Small intestine (tissue), 7 donors: ENCODE results near the gene KRTAP5-2. TPM values are rescaled to one million over a fixed set of nuclear protein-coding genes. Genes with fewer than 3 reads are reported as not detected.

Experiments
- DNase-seq, 2 donors: peaks; one replicate each; pipeline versions ENCODE4 v3.0.0 to v3.0.0-alpha.2; 2013
- FAIRE-seq: peaks from 2 replicates; lab custom pipeline; 2012; peaks lifted over from hg19 to GRCh38; lab: Jason Lieb, UNC
- H3K27ac ChIP-seq, 3 donors: one replicate each; pipeline ENCODE4 v1.5.1; 2013; ENCODE audit warnings: low read length in 2 of 3, mild to moderate bottlenecking in 2 of 3, control low read depth in 1 of 3, inconsistent platforms in 1 of 3, low read depth in 1 of 3, moderate library complexity in 1 of 3
- H3K27me3 ChIP-seq, 3 donors: one replicate each; pipeline ENCODE4 v1.6.1; 2013; ENCODE audit warnings: low read length in 3 of 3, inconsistent platforms in 1 of 3; ENCODE audit not compliant: control insufficient read depth in 3 of 3, insufficient read depth in 3 of 3
- H3K36me3 ChIP-seq, 3 donors: one replicate each; pipeline ENCODE4 v1.6.1; 2013; ENCODE audit warnings: low read length in 3 of 3, inconsistent platforms in 1 of 3, low read depth in 1 of 3, mild to moderate bottlenecking in 1 of 3, moderate library complexity in 1 of 3; ENCODE audit not compliant: control insufficient read depth in 3 of 3, insufficient read depth in 2 of 3
- H3K4me1 ChIP-seq, 3 donors: one replicate each; pipeline ENCODE4 v1.6.1; 2013; ENCODE audit warnings: low read length in 2 of 3, inconsistent platforms in 1 of 3, low read depth in 1 of 3, mild to moderate bottlenecking in 1 of 3, moderate library complexity in 1 of 3; ENCODE audit not compliant: control insufficient read depth in 3 of 3, insufficient read depth in 2 of 3
- H3K4me3 ChIP-seq, 3 donors: one replicate each; pipeline ENCODE4 v1.5.1; 2013; ENCODE audit warnings: low read length in 3 of 3, control low read depth in 1 of 3, inconsistent platforms in 1 of 3, low read depth in 1 of 3, mild to moderate bottlenecking in 1 of 3, moderate library complexity in 1 of 3
- H3K9me3 ChIP-seq, 2 donors: one replicate each; pipeline ENCODE4 v1.6.1; 2013; ENCODE audit warnings: low read depth in 1 of 2, low read length in 1 of 2; ENCODE audit not compliant: control insufficient read depth in 2 of 2, insufficient read depth in 1 of 2
- WGBS, 3 donors: extraction: QIAGEN DNeasy Blood & Tissue Kit; methylation state at CpG; one replicate each; pipeline ENCODE4 v1.1.7; 2013; 5-methylcytosine and 5-hydroxymethylcytosine counted together
- polyA plus RNA-seq, 4 donors: library from polyadenylated mRNA; stranded (reverse) in 3 of 4; unstranded in 1 of 4; fragments of 200-250 nt in 3 of 4; fragments of 120-200 nt in 1 of 4; gene quantifications; one replicate each; pipeline versions ENCODE4 v1.2.1 to v1.2.3, GENCODE V29; 2013
- donor health status: healthy with polysubstance abuse.
- donor health status: control.
- donor health status: control.
- donor health status: Bipolar disorder and iron deficiency.
- donor health status: healthy.

The KRTAP5-2 gene
- polyA plus RNA-seq, 4 donors: 0.07 TPM; not detected in 3

DNA sequence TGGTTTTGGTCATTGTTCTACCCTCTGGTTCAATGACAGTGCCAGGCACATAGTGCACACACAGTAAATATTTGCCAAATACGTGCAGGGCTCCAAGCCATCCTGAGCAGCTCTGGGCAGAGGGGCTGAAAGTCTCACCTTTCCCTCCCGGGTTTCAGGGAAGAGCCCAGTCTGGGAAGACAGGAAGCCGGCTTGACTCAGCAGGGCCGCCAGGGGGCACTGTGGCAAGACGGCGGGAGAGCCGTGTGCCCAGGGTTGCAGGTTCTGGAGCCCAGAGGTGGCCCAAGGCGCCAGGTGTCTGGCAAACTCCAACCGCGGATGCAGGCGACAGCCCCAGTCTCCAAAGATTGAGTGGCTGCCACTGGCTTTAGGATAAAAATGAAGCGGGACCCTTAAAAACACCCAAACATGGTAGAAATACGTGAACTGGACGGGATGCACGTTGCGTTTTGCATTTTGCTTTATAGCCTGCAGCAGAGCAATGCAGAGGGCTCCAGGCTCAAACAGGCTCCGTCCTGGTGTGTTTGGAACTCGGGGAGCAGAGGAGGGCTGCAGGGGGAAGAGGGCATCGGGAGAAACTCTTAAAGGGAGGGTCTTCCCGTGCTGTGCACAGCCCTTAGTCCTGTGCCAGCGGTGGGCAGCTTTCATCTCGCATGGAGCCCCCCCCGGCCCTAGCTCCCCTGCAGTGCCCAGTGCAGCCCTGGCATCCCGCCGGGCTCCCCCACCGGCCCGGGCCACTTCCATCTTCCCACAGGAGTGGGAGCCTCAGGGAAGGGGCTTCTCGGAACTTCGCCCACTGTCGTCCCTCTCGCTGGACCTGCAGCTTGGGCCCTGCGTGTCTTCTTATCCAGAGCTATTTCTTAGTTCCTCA, 42.2 kb upstream of the KRTAP5-2 start:
- Histone ChIP-seq H3K4me3 (no peak overlapping the region), H3K36me3 (no peaks in the 10 kb centered on the region), H3K27ac (no peak overlapping the region), H3K4me1 (no peaks in the 10 kb centered on the region), H3K27me3 (peaks cover 0 to 15% (median 2%) of the 10 kb centered on the region in 3 donors), H3K9me3 (no peaks in the 10 kb centered on the region)
- DNase-seq: peak; percentile 46 to 60
- no peak for FAIRE-seq
- WGBS, 3 donors: 48 to 52% (median 51%) methylated on average over 31 to 32 of the region's 32 CpGs

DNA sequence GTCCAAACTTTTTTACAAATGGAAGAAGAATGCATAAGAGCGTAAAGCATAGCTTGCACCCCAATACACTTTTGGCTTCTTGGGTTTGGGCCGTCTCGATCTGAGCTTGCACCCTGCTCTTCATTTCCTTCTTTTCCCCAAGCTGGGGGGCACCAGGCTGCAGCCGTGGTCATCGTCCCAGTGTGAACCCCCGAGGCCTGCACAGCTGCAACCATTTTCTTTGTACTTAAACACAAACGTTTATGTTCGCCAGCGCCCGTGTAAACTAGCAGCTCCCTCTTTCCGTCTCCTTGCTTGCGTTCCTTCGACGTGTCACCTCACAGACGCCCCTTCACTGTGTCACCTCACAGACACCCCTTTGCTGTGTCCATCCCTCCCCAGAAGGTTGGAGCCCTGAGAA, 41.6 kb upstream of the KRTAP5-2 start:
- Histone ChIP-seq H3K4me1 (no peaks in the 10 kb centered on the region), H3K9me3 (no peaks in the 10 kb centered on the region), H3K27ac (peak overlapping the region in 1 of 3 donors; percentile 38), H3K4me3 (no peak overlapping the region), H3K27me3 (peaks cover 0 to 14% (median 2%) of the 10 kb centered on the region in 3 donors), H3K36me3 (no peaks in the 10 kb centered on the region)
- DNase-seq: no peak
- no peak for FAIRE-seq
- WGBS, 3 donors: 47 to 55% (median 53%) methylated on average over 15 of the region's 15 CpGs

DNA sequence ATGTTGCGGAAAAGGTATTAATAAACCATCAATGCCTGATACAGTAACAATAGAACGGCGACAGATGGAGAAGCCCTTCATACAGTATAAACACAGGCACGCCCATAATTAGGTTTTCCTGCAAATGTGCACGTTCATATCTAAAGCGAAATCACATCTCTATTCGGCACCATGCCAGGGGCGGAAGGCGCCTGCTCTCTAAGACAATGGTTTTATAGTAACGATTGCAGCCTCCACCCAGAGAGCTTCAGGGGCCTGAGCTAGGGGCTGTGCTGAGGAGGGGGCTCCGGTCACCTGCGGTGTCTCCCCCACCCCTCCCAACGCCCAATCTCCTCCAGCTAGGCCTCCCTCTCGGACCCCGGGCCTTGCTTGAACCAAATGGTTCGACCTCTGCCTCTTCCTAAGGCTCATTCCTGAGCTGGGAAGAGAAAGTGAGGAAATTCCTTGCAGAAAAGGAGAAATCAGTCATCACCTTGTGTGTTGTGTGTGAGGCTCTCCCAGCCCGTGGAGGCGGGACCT, 41.1 kb upstream of the KRTAP5-2 start:
- FAIRE-seq (no peak), DNase-seq (peak; percentile 39 to 61)
- no peak overlapping the region for H3K4me3 ChIP-seq
- no peaks in the 10 kb centered on the region for H3K9me3 ChIP-seq
- H3K27me3 ChIP-seq: peaks cover 0 to 16% (median 2%) of the 10 kb centered on the region in 3 donors
- H3K36me3 ChIP-seq: no peaks in the 10 kb centered on the region
- WGBS, 3 donors: 16 to 41% (median 34%) methylated on average over 18 of the region's 18 CpGs
- H3K27ac ChIP-seq: peak overlapping the region in 1 of 3 donors; percentile 38
- no peaks in the 10 kb centered on the region for H3K4me1 ChIP-seq

DNA sequence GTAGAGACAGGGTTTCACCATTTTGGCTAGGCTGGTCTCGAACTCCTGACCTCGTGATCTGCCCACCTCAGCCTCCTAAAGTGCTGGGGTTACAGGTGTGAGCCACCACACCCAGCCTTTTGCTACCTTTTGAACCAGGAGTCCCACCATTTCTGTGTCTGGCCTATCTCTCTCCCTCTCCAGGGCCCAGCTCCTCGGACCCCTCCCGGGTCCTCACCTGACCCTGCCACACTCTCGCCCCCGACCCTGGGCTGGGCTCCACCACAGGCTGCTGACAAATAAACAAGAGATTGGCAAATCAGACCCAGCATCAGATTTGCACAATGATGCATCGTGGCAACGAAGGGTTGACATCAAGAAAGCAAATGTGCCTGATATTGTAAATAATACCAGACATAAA, 40.2 kb upstream of the KRTAP5-2 start:
- H3K36me3 ChIP-seq: no peaks in the 10 kb centered on the region
- FAIRE-seq: no peak
- H3K4me1 ChIP-seq: no peaks in the 10 kb centered on the region
- no peak for DNase-seq
- H3K27ac ChIP-seq: no peak overlapping the region
- 43 to 79% (median 56%) methylated on average over 8 of the region's 8 CpGs for WGBS, 3 donors
- H3K9me3 ChIP-seq: no peaks in the 10 kb centered on the region
- H3K4me3 ChIP-seq: no peak overlapping the region
- H3K27me3 ChIP-seq: peaks cover 0 to 21% (median 4%) of the 10 kb centered on the region in 3 donors

DNA sequence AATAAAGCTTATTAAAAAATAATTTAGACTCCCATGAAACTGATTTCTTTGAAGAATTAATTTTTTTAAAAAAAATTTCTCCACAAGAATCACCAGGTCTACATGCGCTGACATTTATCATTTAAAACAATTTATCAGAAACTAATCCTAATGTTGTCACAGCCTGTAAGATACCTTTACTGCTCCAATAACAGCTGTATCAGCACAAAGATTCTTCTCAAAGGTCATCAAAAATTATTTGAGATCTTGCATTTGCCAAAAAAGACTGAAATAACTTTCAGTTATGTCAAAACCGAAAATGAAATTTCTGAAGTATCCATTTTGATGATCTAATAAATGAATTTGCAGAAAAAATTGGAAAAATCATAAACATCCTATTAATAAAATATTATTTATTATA, 39.5 kb upstream of the KRTAP5-2 start:
- Histone ChIP-seq H3K27ac (no peak overlapping the region), H3K27me3 (peaks cover 0 to 24% (median 4%) of the 10 kb centered on the region in 3 donors), H3K36me3 (no peaks in the 10 kb centered on the region), H3K4me3 (no peak overlapping the region), H3K4me1 (no peaks in the 10 kb centered on the region), H3K9me3 (no peaks in the 10 kb centered on the region)
- no peak for FAIRE-seq
- 80 to 92% (median 90%) methylated on average over 2 of the region's 2 CpGs for WGBS, 3 donors
- DNase-seq: no peak

DNA sequence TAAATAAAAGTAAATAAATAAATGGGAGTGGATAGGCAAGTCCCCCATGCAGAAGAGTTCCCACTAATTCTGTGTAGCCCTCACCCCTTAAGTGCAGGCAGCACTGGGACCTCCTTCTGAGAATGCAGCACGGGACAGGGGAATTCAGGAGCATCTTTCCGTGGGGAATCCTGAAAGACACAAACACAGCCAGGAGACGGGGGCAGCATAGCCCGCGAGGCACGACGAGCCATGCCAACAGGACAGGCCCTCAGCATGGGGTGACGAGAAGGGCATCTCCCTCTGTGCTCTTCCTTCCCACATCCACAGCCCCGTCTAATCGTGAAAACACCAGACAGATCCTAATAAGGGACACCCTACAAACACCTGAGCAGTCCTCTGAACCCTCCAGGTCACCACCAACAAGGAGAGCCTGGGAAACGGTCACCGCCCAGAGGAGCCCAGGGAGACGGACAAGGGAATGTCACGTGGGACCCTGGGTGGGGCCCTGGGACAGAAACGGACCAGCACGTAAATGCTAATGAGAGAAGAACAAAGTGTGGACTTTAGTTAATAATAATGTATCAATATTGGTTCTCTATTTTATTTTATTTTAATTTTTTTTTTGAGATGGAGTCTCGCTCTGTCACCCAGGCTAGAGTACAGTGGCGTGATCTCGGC, 38.3 kb upstream of the KRTAP5-2 start:
- DNase-seq: no peak
- Histone ChIP-seq H3K4me3 (no peak overlapping the region), H3K27me3 (peaks cover 0 to 33% (median 9%) of the 10 kb centered on the region in 3 donors), H3K9me3 (no peaks in the 10 kb centered on the region), H3K4me1 (no peaks in the 10 kb centered on the region), H3K36me3 (no peaks in the 10 kb centered on the region), H3K27ac (no peak overlapping the region)
- FAIRE-seq: no peak
- WGBS, 3 donors: 75 to 83% (median 80%) methylated on average over 19 of the region's 19 CpGs

DNA sequence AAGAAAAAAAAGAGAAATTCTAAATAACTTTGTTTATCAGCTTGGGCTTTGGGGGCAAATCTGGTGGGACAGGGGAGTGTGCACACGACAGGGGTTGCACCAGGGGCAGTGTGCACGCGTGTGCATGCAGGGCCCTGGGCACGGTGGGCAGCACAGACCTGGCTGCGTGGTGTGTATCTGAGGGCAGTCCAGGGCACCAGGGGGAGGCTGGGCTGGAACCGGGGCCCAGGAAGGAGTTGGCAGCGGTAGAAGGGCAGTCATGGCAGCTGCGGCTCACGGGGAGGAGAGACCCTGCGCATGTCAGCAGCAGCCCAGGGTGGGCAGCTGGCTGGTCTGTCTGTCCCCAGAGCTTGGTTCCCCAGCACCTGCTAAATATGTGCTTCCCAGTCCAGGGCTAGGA, 35.8 kb upstream of the KRTAP5-2 start:
- Histone ChIP-seq H3K36me3 (no peaks in the 10 kb centered on the region), H3K9me3 (no peaks in the 10 kb centered on the region), H3K27ac (no peak overlapping the region), H3K4me1 (no peaks in the 10 kb centered on the region), H3K4me3 (no peak overlapping the region), H3K27me3 (peaks cover 0 to 36% (median 9%) of the 10 kb centered on the region in 3 donors)
- DNase-seq (no peak), FAIRE-seq (no peak)
- WGBS, 3 donors: 74 to 87% (median 82%) methylated on average over 7 to 10 of the region's 10 CpGs

DNA sequence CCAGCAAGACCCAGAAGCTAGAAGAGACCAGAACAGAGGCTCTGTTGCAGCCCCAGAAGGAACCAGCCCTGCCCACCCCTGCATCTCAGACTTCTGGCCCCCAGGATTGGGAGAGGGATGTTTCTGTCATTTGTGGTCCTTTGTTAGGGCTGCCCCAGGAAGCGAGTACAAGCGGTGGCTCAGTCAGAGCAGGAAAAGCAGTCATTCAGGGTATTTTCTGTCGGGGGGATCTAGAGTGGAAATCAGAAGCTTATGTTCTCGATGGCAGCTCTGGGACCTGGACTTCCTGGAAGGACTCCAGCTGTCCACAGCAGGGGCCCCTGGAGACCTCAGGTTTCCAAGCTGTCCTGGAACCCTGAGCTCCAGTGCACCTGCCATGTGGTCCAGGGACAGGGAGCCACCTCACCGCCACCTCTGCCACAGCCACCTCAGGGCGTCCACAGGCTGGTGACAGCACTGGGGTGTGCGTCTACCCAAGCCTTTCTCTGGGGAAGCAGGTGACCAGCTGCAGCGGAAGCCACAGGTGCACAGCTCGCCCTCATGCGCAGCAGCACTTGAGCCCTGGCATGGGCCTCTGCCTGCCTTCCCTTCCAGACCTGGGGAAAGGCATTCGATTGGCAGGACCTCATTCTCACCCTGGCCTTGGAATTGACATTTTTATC, 34.1 kb upstream of the KRTAP5-2 start:
- FAIRE-seq (no peak), DNase-seq (no peak)
- H3K4me1 ChIP-seq: no peaks in the 10 kb centered on the region
- H3K27ac ChIP-seq: no peak overlapping the region
- no peak overlapping the region for H3K4me3 ChIP-seq
- WGBS, 3 donors: 52 to 63% (median 62%) methylated on average over 11 of the region's 11 CpGs
- H3K36me3 ChIP-seq: no peaks in the 10 kb centered on the region
- H3K27me3 ChIP-seq: peaks cover 0 to 45% (median 9%) of the 10 kb centered on the region in 3 donors
- H3K9me3 ChIP-seq: no peaks in the 10 kb centered on the region
